HEK293T (cell line): Measurements from ENCODE around the gene RASSF5.

ENCODE experiments used
- ARNT ChIP-seq: fragments of 450-650 bp; IDR thresholded peaks from 2 replicates; pipeline ENCODE4 v1.6.1; 2017; ENCODE audit warnings: mild to moderate bottlenecking
- FOXK2 ChIP-seq: fragments of 450-650 bp; IDR thresholded peaks from 2 replicates; pipeline ENCODE4 v1.6.1; 2016; ENCODE audit warnings: mild to moderate bottlenecking
- NFRKB ChIP-seq: fragments of 450-650 bp; IDR thresholded peaks from 2 replicates; pipeline ENCODE4 v1.6.1; 2016; ENCODE audit warnings: mild to moderate bottlenecking, moderate library complexity
- SP1 ChIP-seq: fragments of 450-650 bp; IDR thresholded peaks from 2 replicates; pipeline ENCODE4 v1.6.1; 2017
- SUZ12 ChIP-seq: fragments of 450-650 bp; IDR thresholded peaks from 2 replicates; pipeline ENCODE4 v1.6.1; 2016; ENCODE audit warnings: mild to moderate bottlenecking

DNA sequence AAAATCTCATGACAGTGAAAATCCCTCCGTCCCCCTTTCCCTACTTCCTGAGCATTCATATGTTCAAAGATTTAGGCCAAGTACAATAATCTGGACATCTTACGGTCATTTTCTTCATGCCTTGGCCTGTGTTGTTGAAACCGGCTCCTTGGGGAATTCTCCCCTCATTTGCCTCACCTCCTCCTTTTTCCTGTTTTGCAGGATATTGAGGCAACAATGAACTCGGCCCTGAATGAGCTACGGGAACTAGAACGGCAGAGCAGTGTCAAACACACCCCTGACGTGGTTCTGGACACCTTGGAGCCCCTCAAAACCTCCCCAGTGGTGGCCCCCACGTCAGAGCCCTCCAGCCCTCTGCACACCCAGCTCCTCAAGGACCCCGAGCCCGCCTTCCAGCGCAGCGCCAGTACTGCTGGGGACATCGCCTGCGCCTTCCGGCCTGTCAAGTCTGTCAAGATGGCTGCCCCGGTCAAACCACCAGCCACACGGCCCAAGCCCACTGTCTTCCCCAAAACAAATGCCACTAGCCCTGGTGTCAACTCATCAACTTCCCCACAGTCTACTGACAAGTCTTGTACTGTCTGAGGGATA is 46.4 kb upstream of the RASSF5 start:
- no peak for TF ChIP-seq NFRKB
- no peak for TF ChIP-seq FOXK2
- TF ChIP-seq SUZ12, result no peak
- no peak for TF ChIP-seq ARNT
- TF ChIP-seq SP1, result no peak
